OCI-LY3 (cell line): ENCODE results near the gene ARHGEF16.

Experiments
- EZH2phosphoT487 ChIP-seq: fragments of 200-600 bp; shearing (Covaris generic); IDR thresholded peaks from 2 replicates; pipeline ENCODE4 v1.6.1; 2018; ENCODE audit warnings: antibody characterized with exemption, mixed run types, low read depth
- TF ChIP-seq, protein P1 (sequence below): fragments of 200-600, 300-600 bp; sonication (generic); IDR thresholded peaks from 2 replicates; pipeline ENCODE4 v1.5.1; 2014; ENCODE audit warnings: antibody characterized with exemption, low read length, low read depth

DNA sequence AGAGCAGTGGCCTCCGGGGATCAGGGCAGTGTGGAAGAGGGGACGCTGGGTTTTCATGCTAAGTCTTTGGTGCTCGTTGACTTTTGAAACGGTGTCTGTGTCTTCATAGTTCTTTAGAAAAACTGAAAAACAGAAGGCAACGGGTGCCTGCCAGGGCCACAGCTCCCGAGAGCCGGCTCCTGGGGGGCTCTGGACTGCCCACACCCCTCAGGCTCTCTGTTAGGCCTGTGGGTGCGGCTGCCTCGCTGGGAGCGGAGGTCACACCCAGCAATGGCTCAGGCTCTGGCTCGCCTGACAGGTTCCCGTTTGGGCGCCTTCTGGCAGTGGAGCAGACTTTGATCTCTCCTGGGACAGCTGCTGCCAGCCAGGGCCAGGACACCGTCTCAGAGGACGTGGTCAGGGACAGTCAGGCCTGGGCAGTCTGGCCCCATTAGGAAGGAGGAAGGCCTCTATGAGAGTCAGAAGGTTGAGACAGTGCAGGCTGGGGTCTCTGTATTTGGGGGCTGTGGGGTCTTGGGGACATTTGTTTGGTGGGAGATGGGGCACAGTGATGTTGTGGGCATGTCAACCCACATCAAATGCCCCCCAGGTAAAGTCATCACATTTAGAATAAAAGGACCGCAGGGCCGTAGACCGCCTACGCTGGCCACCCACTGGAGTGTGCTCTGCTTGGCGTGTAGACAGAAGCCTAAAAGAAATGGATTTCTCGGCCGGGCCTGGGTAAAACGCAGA, 5.6 kb downstream of the ARHGEF16 start:
- TF ChIP-seq, protein P1, sequence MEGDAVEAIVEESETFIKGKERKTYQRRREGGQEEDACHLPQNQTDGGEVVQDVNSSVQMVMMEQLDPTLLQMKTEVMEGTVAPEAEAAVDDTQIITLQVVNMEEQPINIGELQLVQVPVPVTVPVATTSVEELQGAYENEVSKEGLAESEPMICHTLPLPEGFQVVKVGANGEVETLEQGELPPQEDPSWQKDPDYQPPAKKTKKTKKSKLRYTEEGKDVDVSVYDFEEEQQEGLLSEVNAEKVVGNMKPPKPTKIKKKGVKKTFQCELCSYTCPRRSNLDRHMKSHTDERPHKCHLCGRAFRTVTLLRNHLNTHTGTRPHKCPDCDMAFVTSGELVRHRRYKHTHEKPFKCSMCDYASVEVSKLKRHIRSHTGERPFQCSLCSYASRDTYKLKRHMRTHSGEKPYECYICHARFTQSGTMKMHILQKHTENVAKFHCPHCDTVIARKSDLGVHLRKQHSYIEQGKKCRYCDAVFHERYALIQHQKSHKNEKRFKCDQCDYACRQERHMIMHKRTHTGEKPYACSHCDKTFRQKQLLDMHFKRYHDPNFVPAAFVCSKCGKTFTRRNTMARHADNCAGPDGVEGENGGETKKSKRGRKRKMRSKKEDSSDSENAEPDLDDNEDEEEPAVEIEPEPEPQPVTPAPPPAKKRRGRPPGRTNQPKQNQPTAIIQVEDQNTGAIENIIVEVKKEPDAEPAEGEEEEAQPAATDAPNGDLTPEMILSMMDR, result no peak
- TF ChIP-seq EZH2phosphoT487, result no peak
